ENCODE data around the gene TLX2.

- TF ChIP-seq EZH2 (IDR thresholded peaks at IDR 0.05; ENCODE audit: insufficient read depth, poor library complexity, severe bottlenecking), result no peak
- TF ChIP-seq EZH2phosphoT487 (IDR thresholded peaks at IDR 0.05; ENCODE audit: insufficient read depth, low read depth), result no peak
Measured at GRCh38 chr2:74560591-74560990, 46.3 kb downstream of the TLX2 start.

Measured in GM23248 (cell line).